Smooth muscle cell (in vitro differentiated cells): Measurements from ENCODE around the gene LILRB3. TPM values are rescaled to one million over a fixed set of nuclear protein-coding genes. Genes with fewer than 3 reads are reported as not detected.
"Not testable (repeated sequence)": the region's sequence is repeated elsewhere in the genome, so short reads cannot be mapped to it uniquely, and the experiment has no call there.

Experiments used
- DNase-seq: peaks from one replicate; lab custom pipeline; 2025; ENCODE audit not compliant: unreplicated experiment; lab: John Stamatoyannopoulos, UW
- H2AFZ ChIP-seq: fragments of 200-600 bp; sonication (generic); 2 replicates; pipeline ENCODE4 v1.6.0; 2016; ENCODE audit warnings: antibody characterized with exemption, low read depth, mild to moderate bottlenecking
- H3F3A ChIP-seq: fragments of 200-600 bp; sonication (generic); 2 replicates; pipeline ENCODE4 v1.6.0; 2017; ENCODE audit warnings: antibody characterized with exemption, low read depth
- H3K27ac ChIP-seq: fragments of 200-600 bp; sonication (generic); 2 replicates; pipeline ENCODE4 v1.5.1; 2016; ENCODE audit warnings: low read depth, mild to moderate bottlenecking
- H3K27me3 ChIP-seq: fragments of 200-600 bp; sonication (generic); 2 replicates; pipeline ENCODE4 v1.6.1; 2016; ENCODE audit warnings: low read depth, mild to moderate bottlenecking
- H3K36me3 ChIP-seq: fragments of 200-600 bp; sonication (generic); 2 replicates; pipeline ENCODE4 v1.5.1; 2016; ENCODE audit warnings: low read depth
- H3K4me1 ChIP-seq: fragments of 200-600 bp; sonication (generic); 2 replicates; pipeline ENCODE4 v1.5.1; 2016; ENCODE audit warnings: low read depth
- H3K4me2 ChIP-seq: fragments of 200-600 bp; sonication (generic); 2 replicates; pipeline ENCODE4 v1.6.0; 2016; ENCODE audit warnings: mild to moderate bottlenecking
- H3K4me3 ChIP-seq: fragments of 200-600 bp; sonication (generic); 2 replicates; pipeline ENCODE4 v1.5.1; 2016; ENCODE audit warnings: mild to moderate bottlenecking
- H3K79me2 ChIP-seq: fragments of 200-600 bp; sonication (generic); 2 replicates; pipeline ENCODE4 v1.6.0; 2016; ENCODE audit warnings: low read depth, mild to moderate bottlenecking
- H3K9ac ChIP-seq: fragments of 200-600 bp; sonication (generic); 2 replicates; pipeline ENCODE4 v1.6.0; 2016; ENCODE audit warnings: low read depth
- H3K9me3 ChIP-seq: fragments of 200-600 bp; sonication (generic); replicated peaks from 2 replicates; pipeline ENCODE4 v1.5.1; 2016; ENCODE audit warnings: low read depth
- H4K20me1 ChIP-seq: fragments of 200-600 bp; sonication (generic); 2 replicates; pipeline ENCODE4 v1.6.0; 2016; ENCODE audit warnings: low read depth
- whole genome bisulfite sequencing: methylation state at CpG from one replicate; pipeline ENCODE4 v1.1.7; 2016; ENCODE audit warnings: low lambda C conversion rate; 5-methylcytosine and 5-hydroxymethylcytosine counted together
- polyA plus RNA-seq: library from polyadenylated mRNA; unstranded; fragments of >200 nt; fragmentation: Nextera tagmentation; extraction: Ambion mirVana; gene quantifications from 2 replicates; pipeline ENCODE4 v1.2.1, GENCODE V29; 2016
- total RNA-seq: library from RNA; depleted of rRNA; stranded (reverse); fragments of >200 nt; gene quantifications from 2 replicates; pipeline ENCODE4 v1.2.3, GENCODE V29; 2014
- TF ChIP-seq, protein P1 (sequence below): fragments of 200-600 bp; sonication (generic); IDR thresholded peaks from 2 replicates; pipeline ENCODE4 v1.5.1; 2017; ENCODE audit warnings: borderline replicate concordance, mild to moderate bottlenecking, antibody characterized with exemption; ENCODE audit not compliant: insufficient read depth, poor library complexity, severe bottlenecking

LILRB3 gene
- total and polyA plus RNA-seq, 2 experiments from 2014 or later = 0.06 TPM; not detected in 1

DNA sequence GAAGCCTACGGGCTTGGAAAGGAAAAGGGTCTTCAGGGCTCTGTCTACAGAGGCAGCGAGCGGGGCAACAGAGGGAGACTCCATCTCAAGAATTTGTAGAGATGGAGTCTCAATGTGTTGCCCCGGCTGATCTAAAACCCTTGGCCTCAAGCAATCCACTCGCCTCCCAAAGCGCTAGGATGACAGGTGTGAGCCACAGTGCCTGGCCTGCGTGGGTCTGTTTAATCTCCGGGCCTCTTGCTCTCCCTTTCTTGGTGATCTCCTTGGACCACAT is 14.1 kb downstream of the LILRB3 start:
- Histone ChIP-seq H4K20me1 (peaks cover 99% of the 10 kb centered on the region), H3K27ac (no peak overlapping the region), H3K4me3 (no peak overlapping the region), H2AFZ (no peak overlapping the region), H3F3A (peaks cover 66% of the 10 kb centered on the region), H3K9me3 (no peaks in the 10 kb centered on the region), H3K27me3 (no peaks in the 10 kb centered on the region), H3K9ac (no peak overlapping the region), H3K36me3 (no peaks in the 10 kb centered on the region), H3K4me2 (no peak overlapping the region), H3K4me1 (peaks cover 6% of the 10 kb centered on the region), H3K79me2 (peaks cover 35% of the 10 kb centered on the region)
- DNase-seq = no peak
- 84% methylated on average over 8 of the region's 8 CpGs for WGBS
- TF ChIP-seq, protein P1, sequence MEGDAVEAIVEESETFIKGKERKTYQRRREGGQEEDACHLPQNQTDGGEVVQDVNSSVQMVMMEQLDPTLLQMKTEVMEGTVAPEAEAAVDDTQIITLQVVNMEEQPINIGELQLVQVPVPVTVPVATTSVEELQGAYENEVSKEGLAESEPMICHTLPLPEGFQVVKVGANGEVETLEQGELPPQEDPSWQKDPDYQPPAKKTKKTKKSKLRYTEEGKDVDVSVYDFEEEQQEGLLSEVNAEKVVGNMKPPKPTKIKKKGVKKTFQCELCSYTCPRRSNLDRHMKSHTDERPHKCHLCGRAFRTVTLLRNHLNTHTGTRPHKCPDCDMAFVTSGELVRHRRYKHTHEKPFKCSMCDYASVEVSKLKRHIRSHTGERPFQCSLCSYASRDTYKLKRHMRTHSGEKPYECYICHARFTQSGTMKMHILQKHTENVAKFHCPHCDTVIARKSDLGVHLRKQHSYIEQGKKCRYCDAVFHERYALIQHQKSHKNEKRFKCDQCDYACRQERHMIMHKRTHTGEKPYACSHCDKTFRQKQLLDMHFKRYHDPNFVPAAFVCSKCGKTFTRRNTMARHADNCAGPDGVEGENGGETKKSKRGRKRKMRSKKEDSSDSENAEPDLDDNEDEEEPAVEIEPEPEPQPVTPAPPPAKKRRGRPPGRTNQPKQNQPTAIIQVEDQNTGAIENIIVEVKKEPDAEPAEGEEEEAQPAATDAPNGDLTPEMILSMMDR = no peak

DNA sequence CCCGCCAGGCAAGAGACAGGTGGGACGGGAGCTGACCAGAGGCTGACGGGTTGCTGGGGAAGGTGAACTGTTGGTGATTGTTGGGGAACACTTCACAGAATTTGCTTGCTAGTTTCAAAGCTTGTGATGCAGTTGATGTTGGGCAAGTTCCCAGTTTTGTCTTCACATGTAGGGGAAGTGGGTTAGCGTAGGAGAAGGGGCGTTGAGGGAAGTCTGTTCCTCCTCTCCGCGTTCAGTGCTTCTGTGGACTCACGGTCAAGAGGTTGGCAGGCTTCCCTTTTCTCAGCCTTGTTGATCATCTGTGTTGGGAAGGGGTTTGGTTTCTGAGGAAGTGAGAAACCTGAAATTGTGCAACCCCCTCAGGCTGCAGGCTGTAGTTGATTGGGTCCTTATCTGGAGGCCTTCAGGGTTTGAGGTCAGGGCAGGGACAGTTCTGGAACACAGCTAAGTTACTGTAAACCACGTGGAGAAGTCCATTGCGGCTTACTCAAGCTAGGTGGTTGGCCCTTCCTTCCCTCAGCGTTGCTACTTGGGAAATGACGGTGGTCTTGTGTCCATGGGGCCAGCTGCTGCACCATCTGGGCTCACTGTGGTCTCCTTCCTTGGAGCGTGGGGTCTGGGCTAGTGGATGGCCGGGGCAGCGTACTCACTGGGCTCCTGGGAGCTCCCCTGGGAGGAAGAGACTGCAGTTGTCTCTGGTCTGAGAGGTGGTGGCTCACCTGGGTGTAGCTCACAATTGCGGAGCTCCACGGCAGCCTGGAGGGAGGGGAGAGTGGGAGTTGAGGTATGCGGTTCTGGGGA is 14.6 kb downstream of the LILRB3 start:
- H3K4me2 ChIP-seq = no peak overlapping the region
- H3K27ac ChIP-seq = no peak overlapping the region
- DNase-seq = no peak
- H3F3A ChIP-seq = peaks cover 71% of the 10 kb centered on the region
- no peak overlapping the region for H3K9ac ChIP-seq
- H3K79me2 ChIP-seq = peaks cover 40% of the 10 kb centered on the region
- peaks cover 100% of the 10 kb centered on the region for H4K20me1 ChIP-seq
- no peaks in the 10 kb centered on the region for H3K27me3 ChIP-seq
- H2AFZ ChIP-seq = no peak overlapping the region
- 78% methylated on average over 18 of the region's 18 CpGs for WGBS
- TF ChIP-seq, protein P1 = no peak
- no peaks in the 10 kb centered on the region for H3K9me3 ChIP-seq
- H3K4me3 ChIP-seq = no peak overlapping the region
- no peaks in the 10 kb centered on the region for H3K36me3 ChIP-seq
- H3K4me1 ChIP-seq = peaks cover 6% of the 10 kb centered on the region

DNA sequence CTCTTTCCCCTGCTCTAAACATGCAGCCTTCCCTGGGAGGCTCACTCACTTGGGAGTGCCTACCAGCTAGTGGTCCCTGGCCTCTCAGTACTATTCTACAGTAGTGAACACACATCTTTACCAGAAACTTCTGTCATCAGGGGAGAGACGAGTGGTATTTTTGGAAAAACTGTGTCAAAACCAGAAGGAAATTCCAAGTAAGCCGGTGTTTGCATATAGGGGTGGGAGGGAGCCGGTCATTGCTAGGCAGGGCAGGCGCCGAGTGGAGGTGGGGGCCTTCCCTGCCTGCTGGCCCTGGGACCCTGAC is 15.2 kb downstream of the LILRB3 start:
- Histone ChIP-seq H3K4me1 (peaks cover 10% of the 10 kb centered on the region), H3K27me3 (no peaks in the 10 kb centered on the region), H3K27ac (no peak overlapping the region), H3K4me2 (no peak overlapping the region), H3K79me2 (peaks cover 46% of the 10 kb centered on the region), H4K20me1 (peaks cover 100% of the 10 kb centered on the region), H3K4me3 (no peak overlapping the region), H3F3A (peaks cover 71% of the 10 kb centered on the region), H2AFZ (no peak overlapping the region), H3K9me3 (no peaks in the 10 kb centered on the region), H3K9ac (no peak overlapping the region), H3K36me3 (no peaks in the 10 kb centered on the region)
- WGBS = 80% methylated on average over 5 of the region's 5 CpGs
- TF ChIP-seq, protein P1 = no peak
- DNase-seq = no peak

DNA sequence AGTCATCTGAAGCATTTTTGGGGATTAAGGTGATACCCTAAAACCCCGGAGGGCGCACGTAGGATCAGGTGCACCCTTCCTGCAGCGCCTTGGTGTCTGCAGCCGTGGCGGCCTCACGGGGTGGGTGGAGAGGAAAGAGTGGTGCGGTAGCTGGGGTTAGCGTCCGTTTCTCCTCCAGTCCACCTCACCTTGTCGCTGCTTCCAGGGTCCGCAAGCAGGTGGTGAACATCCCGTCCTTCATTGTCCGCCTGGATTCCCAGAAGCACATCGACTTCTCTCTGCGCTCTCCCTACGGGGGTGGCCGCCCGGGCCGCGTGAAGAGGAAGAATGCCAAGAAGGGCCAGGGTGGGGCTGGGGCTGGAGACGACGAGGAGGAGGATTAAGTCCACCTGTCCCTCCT is 15.6 kb downstream of the LILRB3 start:
- not testable (repeated sequence) for H3K36me3 ChIP-seq, DNase-seq, H3K4me2 ChIP-seq, H3K27ac ChIP-seq, H3K9me3 ChIP-seq, H3K9ac ChIP-seq, H3K27me3 ChIP-seq, H3K4me3 ChIP-seq, H2AFZ ChIP-seq
- 95% methylated on average over 23 of the region's 23 CpGs for WGBS
- peaks cover 100% of the 10 kb centered on the region for H4K20me1 ChIP-seq
- peaks cover 49% of the 10 kb centered on the region for H3K79me2 ChIP-seq
- peaks cover 15% of the 10 kb centered on the region for H3K4me1 ChIP-seq
- peaks cover 75% of the 10 kb centered on the region for H3F3A ChIP-seq
